GM18519 (cell line): ENCODE results near the gene GBA2.

Source experiments
- ATAC-seq: cut with Tn5 transposase; IDR thresholded peaks from one replicate; pipeline ENCODE4 v1.9.1; 2021; ENCODE audit warnings: mild to moderate bottlenecking, moderate library complexity; ENCODE audit not compliant: unreplicated experiment, low FRiP score

GBA2 gene

GRCh38 chr9:35697486-35697885 lies 51.5 kb downstream of the GBA2 start:
- ATAC-seq, result no peak

DNA sequence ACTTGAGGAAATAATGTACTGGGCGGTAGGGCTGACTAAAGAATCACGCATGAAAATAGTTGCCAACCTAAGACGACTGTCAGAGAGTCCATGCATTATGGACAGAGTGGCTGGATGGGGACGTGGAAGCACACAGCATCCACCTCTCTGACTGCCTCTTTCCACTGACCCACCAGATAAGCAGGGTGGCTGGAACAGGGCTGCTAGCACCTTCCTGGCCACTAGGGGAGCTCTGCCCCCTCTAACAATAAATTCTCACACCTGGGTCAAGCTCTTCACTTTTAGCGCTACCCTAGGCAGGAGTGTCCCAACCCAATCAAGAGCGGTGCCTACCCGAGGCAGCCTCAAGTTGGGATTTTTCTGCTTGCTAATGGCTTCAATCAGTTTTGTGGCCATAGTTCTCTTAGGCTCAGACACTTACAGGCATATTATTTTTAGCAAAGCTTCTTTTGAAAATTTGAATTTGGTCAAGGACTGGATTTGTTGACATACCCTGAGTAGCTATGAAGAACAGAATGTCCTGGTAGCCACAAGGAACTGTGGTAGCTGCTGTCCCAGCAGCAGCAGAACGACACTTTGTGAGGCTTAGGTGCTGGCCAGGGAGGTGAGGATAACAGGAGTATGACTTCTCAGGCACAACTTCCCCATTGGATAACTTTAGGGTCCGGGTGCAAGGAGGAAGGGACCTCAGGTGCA lies 52.4 kb downstream of the GBA2 start:
- ATAC-seq, result peak; percentile 64

DNA sequence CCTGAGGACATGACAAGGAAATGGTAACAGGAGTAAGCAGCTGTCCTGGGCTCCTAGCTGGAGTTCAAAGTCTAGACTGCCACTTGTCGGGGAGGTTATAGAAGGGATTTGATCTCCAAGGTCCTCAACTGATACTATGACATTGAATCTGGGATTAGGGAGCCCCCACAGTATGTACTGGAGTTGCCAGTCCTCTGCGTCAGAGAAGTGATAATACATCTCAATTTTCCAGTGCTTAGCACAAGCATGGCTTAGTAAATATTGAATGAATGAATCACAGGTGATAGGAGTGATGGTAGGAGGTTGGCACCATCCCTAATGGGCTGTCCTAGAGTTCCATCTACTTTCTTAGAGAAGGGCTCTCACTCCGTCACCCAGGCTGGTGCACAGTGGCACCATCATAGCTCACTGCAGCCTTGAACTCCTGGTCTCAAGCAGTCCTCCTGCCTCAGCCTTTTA lies 53.1 kb downstream of the GBA2 start:
- no peak for ATAC-seq

- ATAC-seq, result no peak
Measured at GRCh38 chr9:35691757-35692301, 57.2 kb downstream of the GBA2 start.

- ATAC-seq, result no peak
Measured at GRCh38 chr9:35691334-35691650, 57.7 kb downstream of the GBA2 start.

GRCh38 chr9:35690614-35691333 lies 58.3 kb downstream of the GBA2 start:
- ATAC-seq, result no peak

DNA sequence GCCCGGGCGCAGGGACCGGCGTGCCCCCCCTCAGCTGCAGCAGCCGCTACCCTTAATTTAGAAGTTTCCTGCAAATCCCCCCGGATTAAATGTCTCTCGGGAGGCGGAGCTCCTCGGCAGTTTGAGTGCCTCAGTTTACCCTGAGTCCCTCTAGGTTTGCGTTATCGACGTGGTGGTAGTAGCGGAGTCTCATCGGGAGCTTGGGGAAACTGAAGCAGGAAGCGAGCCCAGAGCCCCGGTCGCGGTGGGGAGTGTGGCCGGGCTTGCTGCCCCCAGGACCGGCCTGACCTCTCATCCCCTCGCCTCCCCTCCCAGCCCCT lies 58.8 kb downstream of the GBA2 start:
- ATAC-seq, result no peak

- ATAC-seq, result no peak
Measured at GRCh38 chr9:35689542-35690293, 59.3 kb downstream of the GBA2 start, which contains the start of gene TPM2. TPM2 (minus strand) TSS chr9:35689925; CDS start chr9:35689817, 108 bp downstream.

GRCh38 chr9:35688558-35689541 lies 60.2 kb downstream of the GBA2 start:
- no peak for ATAC-seq

DNA sequence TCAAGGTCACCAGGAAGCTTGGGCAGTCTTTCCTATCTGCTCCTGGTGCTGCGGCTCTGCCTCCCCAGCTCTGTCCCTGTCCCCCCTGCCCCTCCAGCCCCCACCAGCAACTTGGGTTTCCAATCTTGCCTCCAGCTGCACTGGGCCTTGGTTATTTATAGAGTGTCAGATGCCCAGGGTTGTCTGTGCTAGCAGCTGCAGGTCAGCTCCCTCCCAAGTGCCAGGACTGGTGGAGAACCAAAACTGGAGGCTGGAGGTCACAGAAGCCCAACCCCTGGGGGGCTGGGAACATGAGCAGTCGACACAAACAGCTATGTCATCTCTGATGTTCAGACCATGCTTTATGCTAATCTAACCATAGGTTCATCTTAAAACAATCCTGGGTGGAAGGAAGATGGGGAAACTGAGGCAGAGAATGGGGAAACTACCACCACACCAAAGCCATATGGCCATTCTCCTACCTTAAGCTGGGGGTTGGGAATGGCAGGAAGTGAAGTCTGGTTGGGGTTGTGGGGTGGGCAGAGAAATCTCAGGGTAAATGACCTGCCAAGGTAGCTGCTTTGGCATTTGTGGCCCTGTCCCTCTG lies 61.0 kb downstream of the GBA2 start:
- no peak for ATAC-seq

DNA sequence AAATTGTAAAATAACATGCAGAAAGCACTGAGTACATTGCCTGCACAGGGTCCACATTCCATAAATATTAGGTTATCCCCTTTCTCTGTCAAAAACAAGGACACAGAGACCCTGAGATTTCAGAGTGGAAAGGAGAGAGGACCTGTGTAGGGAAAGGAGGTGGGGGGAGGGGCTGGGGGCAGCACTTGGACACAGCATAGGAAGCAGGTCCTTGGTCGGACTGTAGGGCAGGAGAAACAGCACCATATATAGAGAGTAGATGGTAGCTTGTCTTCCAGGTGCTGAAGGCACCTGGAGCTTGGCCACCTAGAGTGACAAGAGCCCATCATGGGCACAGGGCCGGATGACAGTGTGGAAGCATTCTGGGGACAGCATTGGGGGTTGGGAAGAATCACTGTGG lies 61.7 kb downstream of the GBA2 start:
- ATAC-seq, result no peak
